Measurements from ENCODE around the gene HINT3. TPM values are rescaled to one million over a fixed set of nuclear protein-coding genes. Genes with fewer than 3 reads are reported as not detected.

HINT3 gene
- total and polyA plus RNA-seq, 2 donors (not counting 3 experiments of a cell fraction or from before 2014, with no cell fraction given): 1.8 to 8.4 TPM

DNA sequence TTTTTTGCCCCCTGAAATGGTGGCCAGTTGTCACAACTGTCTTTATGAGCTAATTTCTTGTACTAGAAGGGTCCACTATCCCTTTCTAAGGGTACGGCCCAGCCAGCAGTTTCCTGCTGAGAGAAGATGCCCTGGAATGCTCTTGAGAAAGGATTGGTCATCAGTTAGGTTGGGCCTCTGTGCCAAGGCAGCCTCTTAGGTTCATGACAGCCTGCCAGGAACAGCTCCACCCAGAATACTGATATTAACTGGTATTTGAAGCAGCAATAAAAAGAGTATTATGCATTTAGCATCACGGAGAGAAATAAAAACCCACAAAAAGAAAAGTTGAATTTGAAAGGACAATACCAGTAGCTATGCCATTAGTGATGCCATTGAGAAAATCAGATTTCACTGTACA is 9.0 kb upstream of the HINT3 start:
- TF ChIP-seq JUN (IDR thresholded peaks at IDR 0.05; ENCODE audit: borderline replicate concordance, insufficient read depth, insufficient read length, low read depth) (no peak), EZH2 (IDR thresholded peaks at IDR 0.05; ENCODE audit: borderline replicate concordance, low read depth, low read length, severe bottlenecking) (no peak), POLR2A (IDR thresholded peaks at IDR 0.05; ENCODE audit: low read depth, low read length) (no peak)
- no peak overlapping the region for H2AFZ ChIP-seq (ENCODE audit: low read depth, low read length)
- no peaks in the 10 kb centered on the region for H3K27me3 ChIP-seq (ENCODE audit: control insufficient read depth in 2 of 2, insufficient read depth in 2 of 2, low read length in 2 of 2)
- dilution Hi-C loops (cut with MboI; ENCODE audit: extremely low pct_ligation_motif_present, low sequenced_read_pairs) (no loop called here), intact Hi-C loops (cut with micrococcal nuclease) (no loop called here)
- CTCF ChIA-PET: interaction anchor here (1.0 to 7.0 kb wide), 10 partner anchors 7 to 159 kb away, joined by 3 to 86 read pairs (median 4); partner anchors contain the start of gene HINT3
- no peak overlapping the region for H3K9ac ChIP-seq (replicated peaks; ENCODE audit: extremely low read depth, insufficient read depth, low read length)
- no peak overlapping the region for H3K4me3 ChIP-seq (replicated peaks in 1 of 3; ENCODE audit: insufficient read depth in 1 of 3, low read depth in 1 of 3, low read length in 3 of 3)
- no peak overlapping the region for H3K27ac ChIP-seq (ENCODE audit: insufficient read depth, low read depth, low read length)
- no peaks in the 10 kb centered on the region for H3K9me3 ChIP-seq (replicated peaks; ENCODE audit: control insufficient read depth, insufficient read depth, low read length)
- peaks cover 40% of the 10 kb centered on the region for H3K4me1 ChIP-seq (ENCODE audit: control insufficient read depth, extremely low read depth, insufficient read depth, low read length)
- H4K20me1 ChIP-seq (replicated peaks; ENCODE audit: control insufficient read depth, extremely low read depth, insufficient read depth, low read length): no peaks in the 10 kb centered on the region
- no TSS peak for BruUV-seq (replicated peaks)
- peak; percentile 47 for DNase-seq (ENCODE audit: low read depth, low spot score)
- no peaks in the 10 kb centered on the region for H3K36me3 ChIP-seq (ENCODE audit: control insufficient read depth in 2 of 2, extremely low read depth in 1 of 2, insufficient read depth in 2 of 2, low read length in 2 of 2)
- peak; percentile 48 for FAIRE-seq
- no peaks in the 10 kb centered on the region for H3K9me1 ChIP-seq (replicated peaks; ENCODE audit: control insufficient read depth, extremely low read depth, insufficient read depth, low read length)
- POLR2A ChIA-PET: no interaction called here
- H3K4me2 ChIP-seq (ENCODE audit: insufficient read depth, low read length): no peak overlapping the region
- H3K79me2 ChIP-seq (ENCODE audit: control insufficient read depth, insufficient read depth, low read length): no peaks in the 10 kb centered on the region

GRCh38 chr6:125948455-125948854 is 8.1 kb upstream of the HINT3 start:
- Histone ChIP-seq H3K9me1 (replicated peaks; ENCODE audit: control insufficient read depth, extremely low read depth, insufficient read depth, low read length) (no peaks in the 10 kb centered on the region), H3K4me2 (ENCODE audit: insufficient read depth, low read length) (no peak overlapping the region), H2AFZ (ENCODE audit: low read depth, low read length) (no peak overlapping the region), H3K4me1 (ENCODE audit: control insufficient read depth, extremely low read depth, insufficient read depth, low read length) (peaks cover 40% of the 10 kb centered on the region), H4K20me1 (replicated peaks; ENCODE audit: control insufficient read depth, extremely low read depth, insufficient read depth, low read length) (no peaks in the 10 kb centered on the region), H3K79me2 (ENCODE audit: control insufficient read depth, insufficient read depth, low read length) (no peaks in the 10 kb centered on the region), H3K36me3 (ENCODE audit: control insufficient read depth in 2 of 2, extremely low read depth in 1 of 2, insufficient read depth in 2 of 2, low read length in 2 of 2) (no peaks in the 10 kb centered on the region), H3K9me3 (replicated peaks; ENCODE audit: control insufficient read depth, insufficient read depth, low read length) (no peaks in the 10 kb centered on the region), H3K27ac (ENCODE audit: insufficient read depth, low read depth, low read length) (no peak overlapping the region), H3K4me3 (replicated peaks in 1 of 3; ENCODE audit: insufficient read depth in 1 of 3, low read depth in 1 of 3, low read length in 3 of 3) (no peak overlapping the region), H3K9ac (replicated peaks; ENCODE audit: extremely low read depth, insufficient read depth, low read length) (no peak overlapping the region), H3K27me3 (ENCODE audit: control insufficient read depth in 2 of 2, insufficient read depth in 2 of 2, low read length in 2 of 2) (no peaks in the 10 kb centered on the region)
- no TSS peak for BruUV-seq (replicated peaks)
- POLR2A ChIA-PET: no interaction called here
- dilution Hi-C loops (cut with MboI; ENCODE audit: extremely low pct_ligation_motif_present, low sequenced_read_pairs): no loop called here
- intact Hi-C loops (cut with micrococcal nuclease): no loop called here
- DNase-seq (ENCODE audit: low read depth, low spot score) (no peak), FAIRE-seq (no peak)
- TF ChIP-seq POLR2A (IDR thresholded peaks at IDR 0.05; ENCODE audit: low read depth, low read length): no peak
- no peak for TF ChIP-seq GATA2 (IDR thresholded peaks at IDR 0.05; ENCODE audit: insufficient read depth, insufficient read length, low read depth, low read length)
- no peak for TF ChIP-seq EZH2 (IDR thresholded peaks at IDR 0.05; ENCODE audit: borderline replicate concordance, low read depth, low read length, severe bottlenecking)
- TF ChIP-seq JUN (IDR thresholded peaks at IDR 0.05; ENCODE audit: borderline replicate concordance, insufficient read depth, insufficient read length, low read depth): no peak
- TF ChIP-seq, protein P1, sequence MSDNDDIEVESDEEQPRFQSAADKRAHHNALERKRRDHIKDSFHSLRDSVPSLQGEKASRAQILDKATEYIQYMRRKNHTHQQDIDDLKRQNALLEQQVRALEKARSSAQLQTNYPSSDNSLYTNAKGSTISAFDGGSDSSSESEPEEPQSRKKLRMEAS (IDR thresholded peaks at IDR 0.05; ENCODE audit: insufficient read depth, insufficient read length): no peak
- TF ChIP-seq CTCF (IDR thresholded peaks at IDR 0.05; ENCODE audit: extremely low read depth in 1 of 2, insufficient read depth in 1 of 2, low read depth in 1 of 2, low read length in 2 of 2): no peak
- TF ChIP-seq POLR2AphosphoS5 (IDR thresholded peaks at IDR 0.05; ENCODE audit: insufficient read depth, low read depth, low read length): no peak
- TF ChIP-seq MYC (IDR thresholded peaks at IDR 0.05; ENCODE audit: low read depth, low read length): no peak
- TF ChIP-seq FOS (IDR thresholded peaks at IDR 0.05; ENCODE audit: borderline replicate concordance, insufficient read depth, low read length): no peak
- CTCF ChIA-PET: interaction anchor here (1.0 to 7.0 kb wide), 8 partner anchors 8 to 160 kb away, joined by 3 to 86 read pairs (median 4); partner anchors contain the start of gene HINT3

All from endothelial cell of umbilical vein (primary cell).